ENCODE measurements around the gene PRKCZ. TPM values are rescaled to one million over a fixed set of nuclear protein-coding genes. Genes with fewer than 3 reads are reported as not detected.

PRKCZ gene
- total RNA-seq, 3 donors from 2014 or later (not counting 1 experiment from before 2014, with no cell fraction given), result 25.1 to 37.1 (median 30.5) TPM

- Histone ChIP-seq H3K4me3 (ENCODE audit: low read length) (no peak overlapping the region), H3K36me3 (ENCODE audit: control insufficient read depth, insufficient read depth, low read length) (no peaks in the 10 kb centered on the region), H3K9me3 (ENCODE audit: control insufficient read depth, insufficient read depth, low read length) (no peaks in the 10 kb centered on the region), H3K4me1 (ENCODE audit: control insufficient read depth, insufficient read depth, low read length) (peaks cover 10% of the 10 kb centered on the region), H3K27ac (ENCODE audit: low read length) (no peak overlapping the region), H3K27me3 (ENCODE audit: control insufficient read depth, insufficient read depth, low read length) (no peaks in the 10 kb centered on the region)
- Mint-ChIP-seq H3K9me3 (no peaks in the 10 kb centered on the region), H3K4me1 (peaks cover 0 to 5% of the 10 kb centered on the region in 2 donors), H3K4me3 (no peak overlapping the region), H3K27me3 (ENCODE audit: low read depth in 2 of 2) (no peaks in the 10 kb centered on the region), H3K27ac (no peak overlapping the region), H3K36me3 (no peaks in the 10 kb centered on the region)
- ATAC-seq (no peak), DNase-seq (no peak)
- 95% methylated on average over 20 of the region's 20 CpGs for WGBS (ENCODE audit: insufficient coverage)
- intact Hi-C loops (cut with micrococcal nuclease), result no loop called here
- TF ChIP-seq, protein P1, sequence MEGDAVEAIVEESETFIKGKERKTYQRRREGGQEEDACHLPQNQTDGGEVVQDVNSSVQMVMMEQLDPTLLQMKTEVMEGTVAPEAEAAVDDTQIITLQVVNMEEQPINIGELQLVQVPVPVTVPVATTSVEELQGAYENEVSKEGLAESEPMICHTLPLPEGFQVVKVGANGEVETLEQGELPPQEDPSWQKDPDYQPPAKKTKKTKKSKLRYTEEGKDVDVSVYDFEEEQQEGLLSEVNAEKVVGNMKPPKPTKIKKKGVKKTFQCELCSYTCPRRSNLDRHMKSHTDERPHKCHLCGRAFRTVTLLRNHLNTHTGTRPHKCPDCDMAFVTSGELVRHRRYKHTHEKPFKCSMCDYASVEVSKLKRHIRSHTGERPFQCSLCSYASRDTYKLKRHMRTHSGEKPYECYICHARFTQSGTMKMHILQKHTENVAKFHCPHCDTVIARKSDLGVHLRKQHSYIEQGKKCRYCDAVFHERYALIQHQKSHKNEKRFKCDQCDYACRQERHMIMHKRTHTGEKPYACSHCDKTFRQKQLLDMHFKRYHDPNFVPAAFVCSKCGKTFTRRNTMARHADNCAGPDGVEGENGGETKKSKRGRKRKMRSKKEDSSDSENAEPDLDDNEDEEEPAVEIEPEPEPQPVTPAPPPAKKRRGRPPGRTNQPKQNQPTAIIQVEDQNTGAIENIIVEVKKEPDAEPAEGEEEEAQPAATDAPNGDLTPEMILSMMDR (IDR thresholded peaks at IDR 0.05), result no peak
These were observed 34.1 kb downstream of the PRKCZ start for GRCh38 chr1:2084306-2084705.

DNA sequence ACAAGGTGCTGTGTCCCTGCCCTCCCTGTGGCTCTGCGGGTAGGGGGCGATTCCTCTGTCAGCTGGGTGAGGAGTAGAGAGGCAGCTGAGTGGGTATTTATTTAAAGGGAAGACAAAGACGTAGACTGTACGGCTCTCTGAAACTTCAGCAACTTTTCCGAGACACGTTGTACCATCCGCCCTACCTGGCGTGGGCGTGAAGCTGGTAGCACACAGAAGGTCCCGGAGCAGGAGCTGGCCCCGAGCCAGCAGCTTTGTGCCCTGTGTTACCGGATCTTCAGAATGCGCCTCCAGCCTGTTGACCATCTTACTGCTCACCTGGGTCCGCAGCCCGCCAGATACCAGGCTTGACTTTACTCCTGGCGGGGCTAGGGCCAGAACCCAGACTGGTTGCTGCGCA, 34.9 kb downstream of the PRKCZ start:
- no peaks in the 10 kb centered on the region for H3K9me3 Mint-ChIP-seq
- H3K4me1 Mint-ChIP-seq, result peaks cover 0 to 2% of the 10 kb centered on the region in 2 donors
- DNase-seq, result no peak
- no peaks in the 10 kb centered on the region for H3K27me3 ChIP-seq (ENCODE audit: control insufficient read depth, insufficient read depth, low read length)
- TF ChIP-seq, protein P1 (IDR thresholded peaks at IDR 0.05), result no peak
- no peak overlapping the region for H3K27ac Mint-ChIP-seq
- H3K36me3 Mint-ChIP-seq, result no peaks in the 10 kb centered on the region
- H3K27me3 Mint-ChIP-seq (ENCODE audit: low read depth in 2 of 2), result no peaks in the 10 kb centered on the region
- H3K4me1 ChIP-seq (ENCODE audit: control insufficient read depth, insufficient read depth, low read length), result peaks cover 3% of the 10 kb centered on the region
- H3K9me3 ChIP-seq (ENCODE audit: control insufficient read depth, insufficient read depth, low read length), result no peaks in the 10 kb centered on the region
- 96% methylated on average over 17 of the region's 17 CpGs for WGBS (ENCODE audit: insufficient coverage)
- intact Hi-C loops (cut with micrococcal nuclease), result no loop called here
- H3K36me3 ChIP-seq (ENCODE audit: control insufficient read depth, insufficient read depth, low read length), result no peaks in the 10 kb centered on the region
- H3K27ac ChIP-seq (ENCODE audit: low read length), result no peak overlapping the region
- no peak overlapping the region for H3K4me3 ChIP-seq (ENCODE audit: low read length)
- H3K4me3 Mint-ChIP-seq, result no peak overlapping the region
- ATAC-seq, result no peak

DNA sequence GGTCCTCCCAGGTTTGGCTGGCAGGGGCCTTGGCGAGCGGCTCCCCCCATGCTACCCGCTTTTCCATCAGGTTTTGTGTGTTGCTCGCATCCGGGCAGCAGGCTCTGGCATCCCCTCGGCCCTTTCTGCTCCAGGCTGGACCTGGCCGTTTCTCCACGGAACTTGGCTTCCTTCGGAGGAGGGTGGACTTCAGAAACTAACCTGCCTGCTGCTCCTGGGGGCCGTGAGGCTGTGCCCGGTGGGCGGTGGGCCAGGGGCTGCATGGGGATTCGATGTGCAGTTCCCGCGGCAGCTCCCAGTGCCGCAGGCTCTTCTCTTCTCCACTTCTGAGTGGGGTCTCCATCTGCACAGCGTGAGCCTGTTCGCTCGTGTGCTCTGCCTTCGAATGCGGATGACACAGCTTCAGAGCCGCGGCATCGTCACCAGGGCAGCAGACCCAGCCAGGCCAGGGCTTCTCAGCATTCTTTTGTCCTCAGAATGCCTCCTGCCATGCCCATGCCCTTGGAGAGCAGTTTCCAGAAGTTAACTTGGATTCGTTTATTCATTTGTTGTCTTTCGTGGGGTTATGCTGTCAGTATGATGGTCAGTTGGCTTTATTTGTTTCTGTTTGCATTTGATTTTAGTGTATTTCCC, 36.4 kb downstream of the PRKCZ start:
- Mint-ChIP-seq H3K27me3 (ENCODE audit: low read depth in 2 of 2) (no peaks in the 10 kb centered on the region), H3K4me3 (no peak overlapping the region), H3K36me3 (no peaks in the 10 kb centered on the region), H3K27ac (no peak overlapping the region), H3K9me3 (no peaks in the 10 kb centered on the region), H3K4me1 (no peaks in the 10 kb centered on the region)
- DNase-seq (no peak), ATAC-seq (no peak)
- intact Hi-C loops (cut with micrococcal nuclease), result no loop called here
- Histone ChIP-seq H3K27me3 (ENCODE audit: control insufficient read depth, insufficient read depth, low read length) (no peaks in the 10 kb centered on the region), H3K4me3 (ENCODE audit: low read length) (no peak overlapping the region), H3K27ac (ENCODE audit: low read length) (no peak overlapping the region), H3K9me3 (ENCODE audit: control insufficient read depth, insufficient read depth, low read length) (no peaks in the 10 kb centered on the region), H3K36me3 (ENCODE audit: control insufficient read depth, insufficient read depth, low read length) (no peaks in the 10 kb centered on the region), H3K4me1 (ENCODE audit: control insufficient read depth, insufficient read depth, low read length) (no peaks in the 10 kb centered on the region)
- 95% methylated on average over 26 of the region's 26 CpGs for WGBS (ENCODE audit: insufficient coverage)
- TF ChIP-seq, protein P1 (IDR thresholded peaks at IDR 0.05), result no peak

DNA sequence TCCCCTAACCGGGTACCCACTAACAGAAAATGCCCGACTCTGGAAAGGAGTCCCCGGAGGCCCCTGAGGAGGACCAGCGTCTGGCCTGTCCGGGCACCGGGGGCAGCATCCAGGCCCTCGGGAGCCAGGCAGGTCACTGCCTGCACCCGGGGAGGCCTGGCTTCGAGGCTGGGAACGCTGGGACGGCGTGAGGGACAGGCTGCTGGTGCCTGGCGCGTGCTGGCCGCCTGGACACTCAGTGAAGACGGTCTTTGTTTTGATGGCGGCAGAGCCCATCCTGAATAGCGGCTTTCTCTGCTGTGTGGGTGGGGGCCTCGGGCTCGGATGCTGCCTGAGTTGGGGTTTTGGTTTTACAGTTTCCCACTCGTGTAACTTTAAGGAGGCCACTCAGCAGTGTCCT, 37.6 kb downstream of the PRKCZ start:
- Histone ChIP-seq H3K4me1 (ENCODE audit: control insufficient read depth, insufficient read depth, low read length) (no peaks in the 10 kb centered on the region), H3K4me3 (ENCODE audit: low read length) (no peak overlapping the region), H3K36me3 (ENCODE audit: control insufficient read depth, insufficient read depth, low read length) (no peaks in the 10 kb centered on the region), H3K27ac (ENCODE audit: low read length) (no peak overlapping the region), H3K9me3 (ENCODE audit: control insufficient read depth, insufficient read depth, low read length) (no peaks in the 10 kb centered on the region), H3K27me3 (ENCODE audit: control insufficient read depth, insufficient read depth, low read length) (no peaks in the 10 kb centered on the region)
- no peaks in the 10 kb centered on the region for H3K9me3 Mint-ChIP-seq
- no peak for ATAC-seq
- H3K4me3 Mint-ChIP-seq, result no peak overlapping the region
- H3K27ac Mint-ChIP-seq, result no peak overlapping the region
- no peaks in the 10 kb centered on the region for H3K36me3 Mint-ChIP-seq
- no peaks in the 10 kb centered on the region for H3K27me3 Mint-ChIP-seq (ENCODE audit: low read depth in 2 of 2)
- TF ChIP-seq, protein P1 (IDR thresholded peaks at IDR 0.05), result no peak
- intact Hi-C loops (cut with micrococcal nuclease), result no loop called here
- DNase-seq, result no peak
- H3K4me1 Mint-ChIP-seq, result no peaks in the 10 kb centered on the region
- WGBS (ENCODE audit: insufficient coverage), result 93% methylated on average over 21 of the region's 21 CpGs
